Vagina (tissue), 2 donors: Measurements from ENCODE around the gene TRIM47.

Experiments
- CTCF ChIP-seq, 3 experiments: fragments of 450-650 bp in 2 of 3; fragments of 200-600 bp in 1 of 3; sonication (generic) in 1 of 3; IDR thresholded peaks; one replicate each; pipeline ENCODE4 v1.5.1; 2017 to 2019; ENCODE audit warnings: antibody characterized with exemption in 3 of 3, mild to moderate bottlenecking in 2 of 3, moderate library complexity in 2 of 3
- POLR2A ChIP-seq, 2 donors: fragments of 450-650 bp; IDR thresholded peaks; one replicate each; pipeline ENCODE4 v1.6.1; 2017; ENCODE audit warnings: antibody characterized with exemption in 2 of 2, mild to moderate bottlenecking in 2 of 2, moderate library complexity in 2 of 2
- POLR2AphosphoS5 ChIP-seq, 2 donors: sonication (generic); formaldehyde crosslinking; IDR thresholded peaks; one replicate each; pipeline ENCODE4 v1.9.0; 2017; ENCODE audit warnings: antibody characterized with exemption in 2 of 2, mild to moderate bottlenecking in 2 of 2, low read depth in 1 of 2; ENCODE audit not compliant: insufficient read depth in 1 of 2

DNA sequence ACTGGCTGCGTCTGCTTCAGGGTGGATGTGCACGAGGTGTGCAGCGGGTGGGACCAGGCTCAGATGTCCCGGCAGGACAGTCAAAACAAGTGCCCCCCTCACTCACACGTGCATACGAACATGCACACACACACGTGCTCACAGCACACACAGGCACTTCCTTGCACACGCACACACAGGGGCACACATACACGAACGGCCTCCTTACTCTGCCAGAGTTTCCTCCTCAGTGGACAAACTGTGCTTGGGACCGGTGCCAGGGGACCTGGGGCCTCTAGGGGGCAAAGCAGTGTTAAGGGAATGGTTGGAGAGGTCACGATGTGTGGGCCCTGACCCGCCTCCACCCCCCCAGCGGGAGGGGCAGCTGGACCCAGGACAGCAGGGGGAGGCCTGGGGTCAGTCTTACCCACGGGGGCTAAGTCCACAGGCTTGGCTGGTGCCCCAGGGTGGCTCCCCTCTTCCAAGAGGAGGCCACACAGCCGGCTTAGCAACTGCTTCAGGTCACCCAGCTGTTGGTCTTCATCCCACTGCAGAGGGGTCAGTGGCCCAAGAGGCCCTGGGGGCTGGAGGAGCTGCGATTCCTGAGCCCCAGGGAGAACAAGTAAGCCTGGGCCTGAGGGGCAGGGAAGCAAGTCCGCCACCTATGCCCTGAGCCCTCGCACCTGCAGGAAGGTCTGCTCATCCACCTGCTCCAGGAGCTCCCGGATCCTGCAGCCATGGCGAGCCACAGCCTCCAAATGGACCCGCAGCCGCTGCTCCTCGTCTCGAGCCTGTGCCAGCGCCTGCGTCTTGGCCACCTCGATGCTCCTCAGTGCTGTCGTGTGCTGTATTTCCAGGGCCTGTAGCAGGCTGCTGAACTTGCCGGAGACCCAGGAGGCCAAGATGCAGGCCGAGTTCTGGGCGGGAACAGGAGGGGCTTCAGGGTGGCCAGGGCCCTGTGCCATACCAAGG is 13.5 kb upstream of the TRIM47 start:
- TF ChIP-seq CTCF (IDR thresholded peaks at IDR 0.05) (no peak), POLR2AphosphoS5 (IDR thresholded peaks at IDR 0.05; ENCODE audit: insufficient read depth in 1 of 2, low read depth in 1 of 2) (no peak), POLR2A (IDR thresholded peaks at IDR 0.05) (no peak)
